ENCODE results near the gene SHISAL2A. TPM values are rescaled to one million over a fixed set of nuclear protein-coding genes. Genes with fewer than 3 reads are reported as not detected.

Gene SHISAL2A
- total RNA-seq, 4 donors from 2014 or later, result 0.88 to 7.4 (median 1.7) TPM; not detected in 1

Other genes with a start within 250 kb of the SHISAL2A start
- 10 to 100 TPM in 1 of 4 donors, 1 to 10 TPM in 3; 1.5 to 19.0 (median 3.7) TPM for gene ORC1, start 228.7 kb upstream of the SHISAL2A start, total RNA-seq
- 10 to 100 TPM; 14.2 to 20.6 (median 18.7) TPM for gene PRPF38A, start 228.6 kb upstream of the SHISAL2A start, total RNA-seq
- gene TUT4, start 80.1 kb upstream of the SHISAL2A start, total RNA-seq, result 100 to 1,000 TPM in 1 of 4 donors, 10 to 100 TPM in 3; 22.1 to 212 (median 50.0) TPM
- 1 to 10 TPM in 3 of 4 donors, not detected in 1; 1.4 to 6.2 (median 2.0) TPM for gene GPX7, start 30.8 kb upstream of the SHISAL2A start, total RNA-seq
- 10 to 100 TPM in 1 of 4 donors, 1 to 10 TPM in 3; 5.9 to 17.0 (median 9.4) TPM for gene COA7, start 65.2 kb downstream of the SHISAL2A start, total RNA-seq
- 10 to 100 TPM; 21.4 to 36.3 (median 27.8) TPM for gene ZYG11B, start 93.3 kb downstream of the SHISAL2A start, total RNA-seq
- not detected for gene ZYG11A, start 209.6 kb downstream of the SHISAL2A start, total RNA-seq